ENCODE data around the gene CDK14. TPM values are rescaled to one million over a fixed set of nuclear protein-coding genes. Genes with fewer than 3 reads are reported as not detected.
"Not testable (repeated sequence)": the region's sequence is repeated elsewhere in the genome, so short reads cannot be mapped to it uniquely, and the experiment has no call there.

Gene CDK14
- total and polyA plus RNA-seq, 2 donors (not counting 3 experiments of a cell fraction or from before 2014, with no cell fraction given): 5.5 to 34.2 TPM

DNA sequence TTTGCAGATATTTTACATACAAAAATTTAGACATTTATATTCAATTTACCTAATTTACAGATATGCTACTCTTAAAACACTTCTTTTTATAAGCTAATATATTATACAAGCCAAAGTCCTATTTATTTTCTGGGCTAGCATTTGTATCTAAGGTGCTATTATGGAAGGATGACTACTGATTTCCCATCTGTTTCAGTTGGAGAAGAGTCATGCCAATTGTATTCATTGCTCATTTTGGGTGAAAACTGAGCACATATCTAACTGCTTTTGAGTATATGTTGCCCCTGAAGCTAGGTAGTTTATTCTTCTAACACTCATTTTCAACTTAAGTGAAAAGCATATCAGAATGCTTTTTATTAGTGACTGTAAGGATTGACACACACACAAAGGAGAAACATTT, 172.9 kb downstream of the CDK14 start:
- no peak for DNase-seq (ENCODE audit: low read depth, low spot score)
- Histone ChIP-seq H3K27ac (ENCODE audit: insufficient read depth, low read depth, low read length) (no peak overlapping the region), H3K79me2 (ENCODE audit: control insufficient read depth, insufficient read depth, low read length) (no peaks in the 10 kb centered on the region), H3K4me2 (ENCODE audit: insufficient read depth, low read length) (no peak overlapping the region), H3K27me3 (ENCODE audit: control insufficient read depth in 2 of 2, insufficient read depth in 2 of 2, low read length in 2 of 2) (no peaks in the 10 kb centered on the region), H3K36me3 (ENCODE audit: control insufficient read depth in 2 of 2, extremely low read depth in 1 of 2, insufficient read depth in 2 of 2, low read length in 2 of 2) (peaks cover 0 to 2% of the 10 kb centered on the region in 2 experiments), H4K20me1 (replicated peaks; ENCODE audit: control insufficient read depth, extremely low read depth, insufficient read depth, low read length) (no peaks in the 10 kb centered on the region), H3K9me3 (replicated peaks; ENCODE audit: control insufficient read depth, insufficient read depth, low read length) (no peaks in the 10 kb centered on the region), H3K4me1 (ENCODE audit: control insufficient read depth, extremely low read depth, insufficient read depth, low read length) (no peaks in the 10 kb centered on the region), H2AFZ (ENCODE audit: low read depth, low read length) (no peak overlapping the region), H3K9me1 (replicated peaks; ENCODE audit: control insufficient read depth, extremely low read depth, insufficient read depth, low read length) (no peaks in the 10 kb centered on the region), H3K4me3 (replicated peaks in 1 of 3; ENCODE audit: insufficient read depth in 1 of 3, low read depth in 1 of 3, low read length in 3 of 3) (no peak overlapping the region), H3K9ac (replicated peaks; ENCODE audit: extremely low read depth, insufficient read depth, low read length) (no peak overlapping the region)
- BruUV-seq (replicated peaks): no TSS peak
- intact Hi-C loops (cut with micrococcal nuclease) (no loop called here), dilution Hi-C loops (cut with MboI; ENCODE audit: extremely low pct_ligation_motif_present, low sequenced_read_pairs) (no loop called here)
- TF ChIP-seq POLR2A (IDR thresholded peaks at IDR 0.05; ENCODE audit: low read depth, low read length): no peak
- no peak for TF ChIP-seq FOS (IDR thresholded peaks at IDR 0.05; ENCODE audit: borderline replicate concordance, insufficient read depth, low read length)
- TF ChIP-seq, protein P1, sequence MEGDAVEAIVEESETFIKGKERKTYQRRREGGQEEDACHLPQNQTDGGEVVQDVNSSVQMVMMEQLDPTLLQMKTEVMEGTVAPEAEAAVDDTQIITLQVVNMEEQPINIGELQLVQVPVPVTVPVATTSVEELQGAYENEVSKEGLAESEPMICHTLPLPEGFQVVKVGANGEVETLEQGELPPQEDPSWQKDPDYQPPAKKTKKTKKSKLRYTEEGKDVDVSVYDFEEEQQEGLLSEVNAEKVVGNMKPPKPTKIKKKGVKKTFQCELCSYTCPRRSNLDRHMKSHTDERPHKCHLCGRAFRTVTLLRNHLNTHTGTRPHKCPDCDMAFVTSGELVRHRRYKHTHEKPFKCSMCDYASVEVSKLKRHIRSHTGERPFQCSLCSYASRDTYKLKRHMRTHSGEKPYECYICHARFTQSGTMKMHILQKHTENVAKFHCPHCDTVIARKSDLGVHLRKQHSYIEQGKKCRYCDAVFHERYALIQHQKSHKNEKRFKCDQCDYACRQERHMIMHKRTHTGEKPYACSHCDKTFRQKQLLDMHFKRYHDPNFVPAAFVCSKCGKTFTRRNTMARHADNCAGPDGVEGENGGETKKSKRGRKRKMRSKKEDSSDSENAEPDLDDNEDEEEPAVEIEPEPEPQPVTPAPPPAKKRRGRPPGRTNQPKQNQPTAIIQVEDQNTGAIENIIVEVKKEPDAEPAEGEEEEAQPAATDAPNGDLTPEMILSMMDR (IDR thresholded peaks at IDR 0.05; ENCODE audit: extremely low read depth in 1 of 2, insufficient read depth in 1 of 2, low read depth in 1 of 2, low read length in 2 of 2): no peak
- no peak for TF ChIP-seq JUN (IDR thresholded peaks at IDR 0.05; ENCODE audit: borderline replicate concordance, insufficient read depth, insufficient read length, low read depth)
- no peak for TF ChIP-seq MYC (IDR thresholded peaks at IDR 0.05; ENCODE audit: low read depth, low read length)
- TF ChIP-seq POLR2AphosphoS5 (IDR thresholded peaks at IDR 0.05; ENCODE audit: insufficient read depth, low read depth, low read length): no peak
- no peak for TF ChIP-seq EZH2 (IDR thresholded peaks at IDR 0.05; ENCODE audit: borderline replicate concordance, low read depth, low read length, severe bottlenecking)
- no peak for TF ChIP-seq MAX (IDR thresholded peaks at IDR 0.05; ENCODE audit: insufficient read depth, insufficient read length)
- TF ChIP-seq GATA2 (IDR thresholded peaks at IDR 0.05; ENCODE audit: insufficient read depth, insufficient read length, low read depth, low read length): no peak
- CTCF ChIA-PET: no interaction called here
- FAIRE-seq: no peak
- POLR2A ChIA-PET: no interaction called here

DNA sequence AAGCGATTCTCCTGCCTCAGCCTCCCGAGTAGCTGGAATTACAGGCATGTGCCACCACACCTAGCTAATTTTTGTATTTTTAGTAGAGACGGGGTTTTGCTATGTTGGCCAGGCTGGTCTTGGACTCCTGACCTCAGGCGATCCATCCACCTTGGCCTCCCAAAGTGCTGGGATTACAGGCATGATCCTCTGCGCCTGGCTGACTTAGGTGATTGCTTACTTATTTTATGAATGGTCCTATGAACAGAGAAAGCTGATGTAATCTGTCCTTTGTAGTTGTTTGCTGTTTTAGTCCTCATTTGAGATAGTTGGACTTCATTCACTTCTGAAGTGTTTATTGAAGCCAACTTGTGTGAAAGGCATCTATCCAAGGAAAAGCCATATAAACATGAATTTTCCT, 173.4 kb downstream of the CDK14 start:
- dilution Hi-C loops (cut with MboI; ENCODE audit: extremely low pct_ligation_motif_present, low sequenced_read_pairs); CTCF ChIA-PET; BruUV-seq (replicated peaks); H3K9ac ChIP-seq (replicated peaks; ENCODE audit: extremely low read depth, insufficient read depth, low read length); H3K27me3 ChIP-seq (ENCODE audit: control insufficient read depth in 2 of 2, insufficient read depth in 2 of 2, low read length in 2 of 2); H2AFZ ChIP-seq (ENCODE audit: low read depth, low read length); H3K4me3 ChIP-seq (replicated peaks in 1 of 3; ENCODE audit: insufficient read depth in 1 of 3, low read depth in 1 of 3, low read length in 3 of 3); H3K4me1 ChIP-seq (ENCODE audit: control insufficient read depth, extremely low read depth, insufficient read depth, low read length); H4K20me1 ChIP-seq (replicated peaks; ENCODE audit: control insufficient read depth, extremely low read depth, insufficient read depth, low read length); FAIRE-seq; H3K79me2 ChIP-seq (ENCODE audit: control insufficient read depth, insufficient read depth, low read length); intact Hi-C loops (cut with micrococcal nuclease); DNase-seq (ENCODE audit: low read depth, low spot score); H3K4me2 ChIP-seq (ENCODE audit: insufficient read depth, low read length); H3K9me1 ChIP-seq (replicated peaks; ENCODE audit: control insufficient read depth, extremely low read depth, insufficient read depth, low read length); H3K9me3 ChIP-seq (replicated peaks; ENCODE audit: control insufficient read depth, insufficient read depth, low read length); H3K27ac ChIP-seq (ENCODE audit: insufficient read depth, low read depth, low read length); H3K36me3 ChIP-seq (ENCODE audit: control insufficient read depth in 2 of 2, extremely low read depth in 1 of 2, insufficient read depth in 2 of 2, low read length in 2 of 2): not testable (repeated sequence)
- POLR2A ChIA-PET: interaction anchor here (0.6 kb wide), 1 partner anchor 34 kb away, joined by 3 read pairs; no protein-coding TSS in a partner anchor
